ENCODE data around the gene PCNT.
"Not testable (repeated sequence)": the region's sequence is repeated elsewhere in the genome, so short reads cannot be mapped to it uniquely, and the experiment has no call there.

PCNT gene

DNA sequence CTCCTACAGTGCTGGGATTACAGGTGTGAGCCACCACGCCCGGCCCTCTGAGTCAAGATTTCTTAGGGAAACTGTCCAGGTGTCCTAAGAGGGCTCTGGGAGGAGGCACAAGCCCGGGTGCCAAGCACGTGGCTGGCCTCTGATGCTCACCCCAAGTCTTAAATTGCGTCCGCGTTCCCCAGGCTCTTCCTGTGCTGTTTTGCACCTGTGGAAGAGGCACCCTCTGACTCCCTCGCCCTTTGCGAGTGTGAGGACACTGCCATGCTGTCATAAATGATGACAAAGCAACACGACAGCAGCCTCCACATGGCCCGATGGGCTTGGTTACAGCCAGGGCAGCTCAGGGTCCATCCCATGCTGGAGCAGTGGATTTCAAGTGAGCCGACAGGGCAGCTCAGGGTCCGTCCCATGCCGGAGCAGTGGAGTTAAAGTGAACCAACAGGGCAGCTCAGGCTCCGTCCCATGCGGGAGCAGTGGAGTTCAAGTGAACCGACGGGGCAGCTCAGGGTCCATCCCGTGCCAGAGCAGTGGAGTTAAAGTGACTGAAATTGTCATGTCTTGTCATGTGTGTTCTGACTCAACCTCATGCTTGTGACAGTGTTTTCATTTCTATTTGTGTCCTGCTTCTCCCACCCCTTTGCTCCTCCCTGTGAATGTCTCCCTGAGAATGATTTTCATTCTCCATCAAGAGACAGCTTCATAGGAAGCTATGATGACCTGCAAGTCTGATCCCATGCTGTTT, 33.9 kb downstream of the PCNT start:
- DNase-seq, result no peak

DNA sequence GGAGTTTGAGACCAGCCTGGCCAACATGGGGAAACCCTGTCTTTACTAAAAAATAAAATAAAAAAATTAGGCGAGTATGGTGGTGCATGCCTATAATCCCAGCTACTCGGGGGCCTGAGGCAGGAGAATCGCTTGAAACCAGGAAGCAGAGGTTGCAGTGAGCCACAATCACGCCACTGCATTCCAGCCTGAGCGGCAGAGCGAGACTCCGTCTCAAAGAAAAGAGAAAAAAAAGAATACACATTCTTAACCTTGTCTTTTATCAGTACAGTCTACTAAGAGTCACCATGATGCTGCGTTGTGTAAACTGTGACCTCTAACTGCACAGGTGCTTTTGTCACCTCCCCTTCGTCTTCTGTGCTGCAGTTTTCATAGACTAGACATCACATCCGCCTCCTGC, 37.2 kb downstream of the PCNT start:
- DNase-seq, result no peak

GRCh38 chr21:46361935-46362334, 38.0 kb downstream of the PCNT start:
- no peak for DNase-seq

GRCh38 chr21:46362946-46363345, 39.0 kb downstream of the PCNT start:
- no peak for DNase-seq

DNA sequence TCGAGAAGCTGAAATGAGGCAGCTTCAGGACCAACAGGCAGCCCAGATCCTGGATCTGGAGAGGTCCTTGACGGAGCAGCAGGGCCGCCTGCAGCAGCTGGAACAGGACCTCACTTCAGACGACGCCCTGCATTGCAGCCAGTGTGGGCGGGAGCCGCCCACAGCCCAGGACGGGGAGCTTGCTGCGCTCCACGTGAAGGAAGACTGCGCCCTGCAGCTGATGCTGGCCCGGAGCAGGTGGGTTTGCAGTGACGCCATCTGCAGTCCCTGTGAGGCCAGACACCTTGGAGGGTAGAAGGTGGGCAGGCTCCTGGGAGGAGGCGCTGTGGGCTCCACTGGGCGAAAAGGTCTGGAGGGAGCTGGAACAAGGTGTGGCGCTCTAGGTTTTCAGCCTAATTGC, 39.7 kb downstream of the PCNT start:
- no peak for DNase-seq

- no peak for DNase-seq
Observed at GRCh38 chr21:46366091-46366490, 42.1 kb downstream of the PCNT start.

GRCh38 chr21:46366561-46366960, 42.6 kb downstream of the PCNT start:
- DNase-seq, result no peak

GRCh38 chr21:46366966-46367365, 43.0 kb downstream of the PCNT start:
- no peak for DNase-seq

DNA sequence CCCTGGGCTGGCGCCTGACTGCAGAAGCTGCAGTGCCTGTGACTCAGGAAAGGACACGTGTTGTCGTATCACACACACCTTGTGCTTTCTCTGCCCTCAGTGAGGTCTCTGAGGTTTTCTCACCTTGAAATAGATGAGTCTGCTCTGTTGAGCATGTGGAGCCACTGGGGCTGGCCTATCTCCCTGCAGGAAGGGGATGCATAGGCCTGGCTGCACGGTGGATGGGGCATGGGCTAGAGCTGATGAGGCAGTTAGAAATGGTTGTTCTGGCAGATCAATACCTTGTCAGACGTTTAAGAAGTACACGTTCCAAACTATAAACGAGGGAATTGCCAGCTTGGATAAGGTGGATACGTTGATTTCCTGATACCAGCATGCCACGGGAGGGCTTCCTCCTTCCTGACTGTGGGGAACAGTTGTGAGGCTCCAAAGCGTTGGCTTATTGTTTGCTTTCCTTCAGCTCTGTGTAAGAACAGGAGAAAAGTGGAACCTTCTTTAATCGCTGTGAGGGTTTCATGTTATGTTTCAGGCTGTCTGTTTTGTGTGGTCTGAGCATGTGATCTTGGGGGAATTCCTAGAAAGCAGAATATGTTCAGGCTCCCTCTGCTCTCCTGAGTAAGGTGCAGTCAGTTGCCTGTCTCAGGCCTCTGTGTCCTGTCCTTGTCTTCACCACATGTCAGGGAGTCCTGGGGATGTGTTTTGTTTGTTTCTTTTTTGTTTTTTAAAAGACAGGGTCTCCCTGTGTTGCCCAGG, 44.8 kb downstream of the PCNT start:
- DNase-seq, result no peak

DNA sequence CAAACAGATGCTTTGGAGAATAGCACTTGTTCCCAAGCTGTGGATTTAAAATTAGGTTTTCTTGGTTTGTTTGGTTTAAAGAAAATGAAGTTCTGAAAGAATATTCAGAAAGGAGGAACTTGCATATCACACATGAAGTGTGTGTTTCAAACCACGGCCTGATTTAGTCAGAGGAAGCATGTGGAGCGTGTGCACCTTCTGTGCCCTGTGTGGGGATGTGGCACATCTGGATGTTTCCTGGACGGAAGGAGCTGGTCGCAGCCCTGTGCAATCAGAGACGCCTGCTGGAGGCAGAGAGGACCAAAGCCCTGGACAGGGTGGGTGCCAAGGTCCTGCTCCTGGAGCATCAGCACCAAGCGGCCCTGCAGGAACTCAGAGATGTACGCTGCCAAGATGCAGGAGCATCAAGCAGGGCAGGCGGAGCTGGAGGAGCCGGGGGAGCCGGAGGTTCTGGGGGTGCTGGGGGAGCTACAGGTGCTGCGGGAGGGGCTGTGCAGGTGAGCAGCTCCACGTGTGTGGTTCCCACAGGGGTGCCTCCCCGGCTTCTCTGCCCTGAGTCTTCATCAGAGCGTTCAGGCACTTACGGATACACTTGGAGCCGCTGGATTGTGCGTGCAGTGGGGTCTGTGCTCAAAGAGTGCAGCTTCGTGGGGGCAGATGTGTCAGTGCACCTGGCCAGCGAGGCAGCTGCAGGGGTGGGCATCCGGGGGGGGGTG, 45.7 kb downstream of the PCNT start:
- DNase-seq, result no peak

GRCh38 chr21:46371204-46372013, 47.5 kb downstream of the PCNT start:
- no peak for DNase-seq

DNA sequence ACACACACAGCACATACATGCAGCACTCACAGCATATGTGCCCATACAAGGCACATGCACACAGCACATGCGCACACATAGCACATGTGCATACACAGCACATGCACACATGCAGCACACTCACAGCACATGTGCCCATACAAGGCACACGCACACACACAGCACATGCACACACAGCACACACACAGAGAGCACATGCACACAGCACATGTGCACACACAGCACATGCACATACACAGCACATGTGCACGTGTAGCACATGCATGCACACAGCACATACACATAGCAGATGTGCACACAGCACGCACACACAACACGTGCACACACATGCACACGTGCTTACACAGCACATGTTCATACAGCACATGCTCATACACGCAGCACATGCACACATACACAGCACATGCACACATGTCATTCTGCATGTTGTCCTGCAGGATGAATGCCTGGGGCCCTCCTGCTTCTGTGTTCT, 48.1 kb downstream of the PCNT start:
- DNase-seq, result no peak

DNA sequence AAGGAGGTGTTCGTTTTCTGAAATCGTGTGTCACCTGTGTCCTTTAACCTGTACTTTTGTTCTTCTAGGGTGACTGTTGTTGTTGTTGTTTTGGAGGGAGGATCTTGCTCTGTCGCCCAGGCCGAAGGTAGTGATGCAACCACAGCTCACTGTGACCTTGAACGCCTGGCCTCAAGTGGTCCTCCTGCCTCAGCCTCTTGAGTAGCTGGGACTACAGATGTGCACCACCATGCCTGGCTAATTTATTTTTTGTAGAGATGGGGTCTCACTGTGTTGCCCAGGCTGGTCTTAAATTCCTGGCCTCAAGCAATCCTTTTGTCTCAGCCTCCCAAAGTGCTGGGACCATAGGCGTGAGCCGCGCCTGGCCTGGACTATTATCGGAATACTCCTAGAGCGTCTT, 49.0 kb downstream of the PCNT start:
- DNase-seq, result not testable (repeated sequence)

- no peak for DNase-seq
Observed at GRCh38 chr21:46374761-46375389, 50.9 kb downstream of the PCNT start.

DNA sequence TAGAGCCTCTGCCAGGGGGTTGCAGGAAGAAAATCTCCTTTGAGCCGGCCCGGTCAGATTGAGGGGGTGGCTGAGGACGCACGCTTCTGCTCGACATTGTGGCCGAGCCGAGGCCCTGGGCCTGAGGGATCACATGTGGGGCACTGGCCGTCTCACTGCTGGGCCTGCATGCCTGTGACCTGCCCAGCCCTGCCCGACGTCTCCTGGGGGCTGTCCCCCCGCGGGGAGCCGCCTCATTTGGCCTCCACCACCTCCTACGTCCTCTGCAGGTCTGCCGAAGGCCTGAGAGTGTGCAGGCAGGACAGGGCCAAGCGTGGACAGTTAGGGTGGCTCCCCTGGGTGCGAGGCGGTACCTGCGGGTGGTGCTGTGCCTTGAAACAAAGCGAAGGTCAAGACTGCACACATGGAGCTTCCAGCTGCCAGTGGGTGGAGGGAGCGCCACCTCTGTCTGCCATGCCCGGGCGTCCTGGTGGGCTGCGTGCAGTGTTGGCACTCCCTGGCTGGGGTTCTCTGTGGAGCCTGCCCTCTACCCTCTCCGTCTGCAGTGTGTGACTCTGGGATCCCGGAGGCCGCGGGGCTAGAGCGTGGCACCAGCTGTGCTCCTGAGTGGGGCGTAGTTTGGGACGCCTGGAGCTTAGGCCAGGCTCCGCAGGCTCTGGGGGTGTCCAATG, 51.7 kb downstream of the PCNT start:
- no peak for DNase-seq

GRCh38 chr21:46376231-46376628, 52.3 kb downstream of the PCNT start:
- no peak for DNase-seq

- DNase-seq, result no peak
Observed at GRCh38 chr21:46376856-46377453, 53.0 kb downstream of the PCNT start.

- no peak for DNase-seq
Observed at GRCh38 chr21:46377789-46378188, 53.8 kb downstream of the PCNT start.

- no peak for DNase-seq
Observed at GRCh38 chr21:46379105-46379504, 55.1 kb downstream of the PCNT start.

- no peak for DNase-seq
Observed at GRCh38 chr21:46379691-46380090, 55.7 kb downstream of the PCNT start.

- DNase-seq, result no peak
Observed at GRCh38 chr21:46381541-46381940, 57.6 kb downstream of the PCNT start.

All from right forelimb (tissue), 1 donor.